Endothelial cell of umbilical vein (primary cell): ENCODE results near the gene ZNF587B. TPM values are rescaled to one million over a fixed set of nuclear protein-coding genes. Genes with fewer than 3 reads are reported as not detected.
"Not testable (repeated sequence)": the region's sequence is repeated elsewhere in the genome, so short reads cannot be mapped to it uniquely, and the experiment has no call there.

Source experiments
- BruUV-seq: library from RNA; stranded (reverse); fragments of 400-500 nt; replicated peaks from 2 replicates; lab custom pipeline; 2021; lab: Mats Ljungman, UMichigan
- CTCF ChIA-PET: fragments of 300-600, 350-600 bp; sonication (Branson Sonifier 250); formaldehyde crosslinking; loops from one replicate; lab custom pipeline; 2021; ENCODE audit warnings: antibody characterized with exemption, inconsistent platforms; lab: Charles Lee
- POLR2A ChIA-PET: fragments of 300-600, 350-600 bp; sonication (Branson Sonifier 250); formaldehyde crosslinking; loops from one replicate; lab custom pipeline; 2021; ENCODE audit warnings: antibody characterized with exemption, inconsistent platforms; lab: Charles Lee
- DNase-seq: peaks from one replicate; pipeline ENCODE4 v3.0.0-alpha.2; 2011; ENCODE audit warnings: low read depth, low spot score
- FAIRE-seq: peaks from 2 replicates; lab custom pipeline; 2011; peaks lifted over from hg19 to GRCh38; lab: Jason Lieb, UNC
- H2AFZ ChIP-seq: 2 replicates; pipeline ENCODE4 v1.6.0; 2012; ENCODE audit warnings: low read depth, low read length, control low read depth, inconsistent platforms
- H3K27ac ChIP-seq: 2 replicates; pipeline ENCODE4 v1.5.1; 2011; ENCODE audit warnings: low read depth, mild to moderate bottlenecking, control low read depth, low read length, moderate library complexity; ENCODE audit not compliant: insufficient read depth
- H3K27me3 ChIP-seq, 2 experiments: 2 replicates each; pipeline versions ENCODE4 v1.6.0 to v1.6.1; 2011; ENCODE audit warnings: low read length in 2 of 2, mixed read lengths in 1 of 2; ENCODE audit not compliant: control insufficient read depth in 2 of 2, insufficient read depth in 2 of 2
- H3K36me3 ChIP-seq, 2 experiments: 2 replicates in 1 of 2; 3 replicates in 1 of 2; pipeline ENCODE4 v1.5.1; 2011; ENCODE audit warnings: low read length in 2 of 2, mild to moderate bottlenecking in 1 of 2, moderate library complexity in 1 of 2; ENCODE audit not compliant: control insufficient read depth in 2 of 2, insufficient read depth in 2 of 2; ENCODE audit errors: extremely low read depth in 1 of 2
- H3K4me1 ChIP-seq: 3 replicates; pipeline ENCODE4 v1.5.1; 2011; ENCODE audit warnings: mild to moderate bottlenecking, low read length; ENCODE audit not compliant: control insufficient read depth, insufficient read depth; ENCODE audit errors: extremely low read depth
- H3K4me2 ChIP-seq: 2 replicates; pipeline ENCODE4 v1.6.1; 2011; ENCODE audit warnings: low read length, control low read depth, mixed read lengths; ENCODE audit not compliant: insufficient read depth
- H3K4me3 ChIP-seq, 3 experiments: fragments of 200-600 bp in 1 of 3; sonication (generic), shearing (Covaris generic) in 1 of 3; replicated peaks in 1 of 3; 2 replicates each; pipeline ENCODE4 v1.5.1; 2011 to 2016; ENCODE audit warnings: control low read depth in 3 of 3, low read length in 3 of 3, mild to moderate bottlenecking in 2 of 3, inconsistent platforms in 1 of 3, low read depth in 1 of 3, moderate library complexity in 1 of 3; ENCODE audit not compliant: insufficient read depth in 1 of 3
- H3K79me2 ChIP-seq: 2 replicates; pipeline ENCODE4 v1.6.0; 2012; ENCODE audit warnings: low read length, inconsistent platforms; ENCODE audit not compliant: control insufficient read depth, insufficient read depth
- H3K9ac ChIP-seq: replicated peaks from 2 replicates; pipeline ENCODE3; 2011; ENCODE audit warnings: low read length, control low read depth; ENCODE audit not compliant: insufficient read depth; ENCODE audit errors: extremely low read depth
- H3K9me1 ChIP-seq: replicated peaks from 3 replicates; pipeline ENCODE4 v1.6.0; 2011; ENCODE audit warnings: mild to moderate bottlenecking, low read length; ENCODE audit not compliant: control insufficient read depth, insufficient read depth; ENCODE audit errors: extremely low read depth
- H3K9me3 ChIP-seq: replicated peaks from 2 replicates; pipeline ENCODE4 v1.5.1; 2012; ENCODE audit warnings: low read length, inconsistent platforms; ENCODE audit not compliant: control insufficient read depth, insufficient read depth
- H4K20me1 ChIP-seq: replicated peaks from 2 replicates; pipeline ENCODE3; 2011; ENCODE audit warnings: mild to moderate bottlenecking, low read length; ENCODE audit not compliant: control insufficient read depth, insufficient read depth; ENCODE audit errors: extremely low read depth
- EZH2 ChIP-seq: IDR thresholded peaks from 2 replicates; pipeline ENCODE4 v1.6.1; 2012; ENCODE audit warnings: borderline replicate concordance, low read depth, mild to moderate bottlenecking, moderate library complexity, low read length, inconsistent platforms; ENCODE audit not compliant: severe bottlenecking
- FOS ChIP-seq: IDR thresholded peaks from 2 replicates; pipeline ENCODE4 v1.6.1; 2011; ENCODE audit warnings: mild to moderate bottlenecking, low read length, moderate library complexity, borderline replicate concordance; ENCODE audit not compliant: insufficient read depth
- GATA2 ChIP-seq: IDR thresholded peaks from 2 replicates; pipeline ENCODE4 v1.7.0; 2011; ENCODE audit warnings: low read depth, mild to moderate bottlenecking, moderate library complexity, mixed read lengths, low read length; ENCODE audit not compliant: insufficient read length, insufficient read depth
- JUN ChIP-seq: IDR thresholded peaks from 2 replicates; pipeline ENCODE4 v1.6.1; 2011; ENCODE audit warnings: borderline replicate concordance, low read depth; ENCODE audit not compliant: insufficient read length, insufficient read depth
- MYC ChIP-seq: IDR thresholded peaks from one replicate; pipeline ENCODE4 v1.6.1; 2011; ENCODE audit warnings: mild to moderate bottlenecking, low read depth, low read length
- POLR2A ChIP-seq: IDR thresholded peaks from 2 replicates; pipeline ENCODE4 v1.6.1; 2012; ENCODE audit warnings: low read depth, mild to moderate bottlenecking, control low read depth, low read length
- POLR2AphosphoS5 ChIP-seq: IDR thresholded peaks from 2 replicates; pipeline ENCODE4 v1.6.1; 2012; ENCODE audit warnings: low read depth, mild to moderate bottlenecking, control low read depth, low read length, moderate library complexity; ENCODE audit not compliant: insufficient read depth
- dilution Hi-C: fragments of 300-500 bp; cut with MboI; formaldehyde crosslinking; loops from one replicate; pipeline ENCODE4 v1.15.0; 2019; ENCODE audit warnings: low sequenced_read_pairs; ENCODE audit not compliant: extremely low pct_ligation_motif_present
- intact Hi-C: fragments of 100-400 bp; cut with micrococcal nuclease; formaldehyde crosslinking; loops from one replicate; pipeline ENCODE4 v1.10.0; 2022
- polyA plus RNA-seq, 4 experiments: library from polyadenylated mRNA; depleted of rRNA in 3 of 4; stranded (reverse) in 3 of 4; unstranded in 1 of 4; fragments of >200 nt; gene quantifications; 2 replicates each; pipeline versions ENCODE4 v1.2.1 to v1.2.3, GENCODE V29; 2011 to 2012; ENCODE audit warnings: missing spikeins in 1 of 4
- total RNA-seq: library from RNA; stranded (reverse); gene quantifications from 2 replicates; pipeline ENCODE4 v1.2.3, GENCODE V29; 2021
- TF ChIP-seq, protein P1 (sequence below), 2 donors: IDR thresholded peaks; 1 replicate in 1 of 2; 2 replicates in 1 of 2; pipeline ENCODE4 v1.5.1; 2011; ENCODE audit warnings: low read length in 2 of 2, mild to moderate bottlenecking in 2 of 2, moderate library complexity in 2 of 2, control low read depth in 1 of 2, inconsistent platforms in 1 of 2, low read depth in 1 of 2; ENCODE audit not compliant: insufficient read depth in 1 of 2; ENCODE audit errors: extremely low read depth in 1 of 2
- TF ChIP-seq, protein P2 (sequence below): IDR thresholded peaks from 2 replicates; pipeline ENCODE4 v1.6.1; 2011; ENCODE audit not compliant: insufficient read depth, insufficient read length

The ZNF587B gene
- total and polyA plus RNA-seq, 2 donors (not counting 3 experiments of a cell fraction or from before 2014, with no cell fraction given): 3.2 to 16.3 TPM

DNA sequence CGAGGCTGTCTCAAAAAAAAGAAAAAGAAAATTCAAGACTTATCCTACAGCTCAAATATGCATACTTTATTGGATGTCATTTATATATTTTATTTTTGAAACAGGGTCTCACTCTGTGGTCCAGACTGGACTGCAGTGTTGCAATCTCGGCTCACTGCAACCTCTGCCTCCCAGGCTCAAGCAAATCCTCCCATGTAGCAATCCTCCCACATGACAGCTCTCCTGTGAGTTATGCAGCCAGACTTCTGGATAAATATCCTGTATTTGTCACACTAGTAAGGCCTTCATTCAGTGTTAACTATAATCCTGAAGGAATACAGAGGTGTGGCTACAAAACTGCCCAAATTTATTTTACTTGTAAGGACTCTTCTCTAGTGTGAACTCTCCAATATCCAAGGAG, 22.6 kb upstream of the ZNF587B start:
- H2AFZ ChIP-seq: no peak overlapping the region
- TF ChIP-seq POLR2AphosphoS5 (no peak), MYC (no peak), JUN (no peak), EZH2 (no peak), FOS (no peak), POLR2A (no peak), GATA2 (no peak)
- TF ChIP-seq, protein P1, sequence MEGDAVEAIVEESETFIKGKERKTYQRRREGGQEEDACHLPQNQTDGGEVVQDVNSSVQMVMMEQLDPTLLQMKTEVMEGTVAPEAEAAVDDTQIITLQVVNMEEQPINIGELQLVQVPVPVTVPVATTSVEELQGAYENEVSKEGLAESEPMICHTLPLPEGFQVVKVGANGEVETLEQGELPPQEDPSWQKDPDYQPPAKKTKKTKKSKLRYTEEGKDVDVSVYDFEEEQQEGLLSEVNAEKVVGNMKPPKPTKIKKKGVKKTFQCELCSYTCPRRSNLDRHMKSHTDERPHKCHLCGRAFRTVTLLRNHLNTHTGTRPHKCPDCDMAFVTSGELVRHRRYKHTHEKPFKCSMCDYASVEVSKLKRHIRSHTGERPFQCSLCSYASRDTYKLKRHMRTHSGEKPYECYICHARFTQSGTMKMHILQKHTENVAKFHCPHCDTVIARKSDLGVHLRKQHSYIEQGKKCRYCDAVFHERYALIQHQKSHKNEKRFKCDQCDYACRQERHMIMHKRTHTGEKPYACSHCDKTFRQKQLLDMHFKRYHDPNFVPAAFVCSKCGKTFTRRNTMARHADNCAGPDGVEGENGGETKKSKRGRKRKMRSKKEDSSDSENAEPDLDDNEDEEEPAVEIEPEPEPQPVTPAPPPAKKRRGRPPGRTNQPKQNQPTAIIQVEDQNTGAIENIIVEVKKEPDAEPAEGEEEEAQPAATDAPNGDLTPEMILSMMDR (IDR thresholded peaks at IDR 0.05; ENCODE audit: extremely low read depth in 1 of 2, insufficient read depth in 1 of 2, low read depth in 1 of 2, low read length in 2 of 2): no peak
- TF ChIP-seq, protein P2, sequence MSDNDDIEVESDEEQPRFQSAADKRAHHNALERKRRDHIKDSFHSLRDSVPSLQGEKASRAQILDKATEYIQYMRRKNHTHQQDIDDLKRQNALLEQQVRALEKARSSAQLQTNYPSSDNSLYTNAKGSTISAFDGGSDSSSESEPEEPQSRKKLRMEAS: no peak

DNA sequence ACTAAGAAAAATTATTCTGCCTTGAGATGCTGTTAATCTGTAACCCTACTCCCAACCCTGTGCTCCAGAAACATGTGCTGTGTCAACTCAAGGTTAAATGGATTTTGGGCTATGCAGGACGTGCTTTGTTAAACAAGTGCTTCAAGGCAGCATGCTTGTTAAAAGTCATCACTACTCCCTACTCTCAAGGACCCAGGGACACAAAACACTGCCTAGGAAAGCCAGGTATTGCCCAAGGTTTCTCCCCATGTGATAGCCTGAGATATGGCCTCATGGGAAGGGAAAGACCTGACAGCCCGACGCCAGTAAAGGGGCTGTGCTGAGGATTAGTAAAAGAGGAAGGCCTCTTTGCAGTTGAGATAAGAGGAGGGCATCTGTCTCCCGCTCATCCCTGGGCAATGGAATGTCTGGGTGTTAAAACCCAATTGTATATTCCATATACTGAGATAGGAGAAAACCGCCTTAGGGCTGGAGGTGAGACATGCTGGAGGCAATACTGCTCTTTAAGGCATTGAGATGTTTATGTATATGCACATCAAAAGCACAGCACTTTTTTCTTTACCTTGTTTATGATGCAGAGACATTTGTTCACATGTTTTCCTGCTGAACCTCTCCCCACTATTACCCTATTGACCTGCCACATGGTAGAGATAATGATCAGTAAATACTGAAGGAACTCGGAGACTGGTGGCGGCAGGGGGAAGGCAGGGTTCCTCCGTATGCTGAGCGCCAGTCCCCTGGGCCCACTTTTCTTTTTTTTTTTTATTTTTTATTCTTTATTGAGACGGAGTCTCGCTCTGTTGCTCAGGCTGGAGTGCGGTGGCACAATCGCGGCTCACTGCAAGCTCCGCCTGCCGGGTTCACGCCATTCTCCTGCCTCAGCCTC, 19.4 kb upstream of the ZNF587B start:
- H4K20me1 ChIP-seq, BruUV-seq, CTCF ChIA-PET, H3K27me3 ChIP-seq, H3K27ac ChIP-seq, H3K9me1 ChIP-seq, dilution Hi-C loops, H2AFZ ChIP-seq, intact Hi-C loops, H3K79me2 ChIP-seq, H3K9ac ChIP-seq, H3K4me1 ChIP-seq, H3K36me3 ChIP-seq, FAIRE-seq, H3K4me2 ChIP-seq, DNase-seq, POLR2A ChIA-PET, H3K4me3 ChIP-seq, H3K9me3 ChIP-seq: not testable (repeated sequence)

More for the DNA sequence above, 22.6 kb upstream of the ZNF587B start:
- H4K20me1 ChIP-seq: no peaks in the 10 kb centered on the region
- DNase-seq (no peak), FAIRE-seq (no peak)
- H3K79me2 ChIP-seq: no peaks in the 10 kb centered on the region
- intact Hi-C loops (no loop called here), dilution Hi-C loops (no loop called here)
- peaks cover 26% of the 10 kb centered on the region for H3K4me1 ChIP-seq
- H3K27me3 ChIP-seq: no peaks in the 10 kb centered on the region
- no peaks in the 10 kb centered on the region for H3K9me3 ChIP-seq
- H3K4me2 ChIP-seq: no peak overlapping the region
- BruUV-seq: no TSS peak
- H3K9me1 ChIP-seq: no peaks in the 10 kb centered on the region
- H3K27ac ChIP-seq: no peak overlapping the region
- ChIA-PET POLR2A (no interaction called here), CTCF (no interaction called here)
- no peak overlapping the region for H3K4me3 ChIP-seq
- H3K9ac ChIP-seq: no peak overlapping the region
- H3K36me3 ChIP-seq: peaks cover 6 to 10% of the 10 kb centered on the region in 2 experiments
